ENCODE data around the gene PTGIR. TPM values are rescaled to one million over a fixed set of nuclear protein-coding genes. Genes with fewer than 3 reads are reported as not detected.

Gene PTGIR
- total and polyA plus RNA-seq, 4 donors: 7.8 to 37.0 (median 11.4) TPM

GRCh38 chr19:46615966-46616365, 8.9 kb downstream of the PTGIR start:
- no peak for TF ChIP-seq CTCF (IDR thresholded peaks at IDR 0.05; ENCODE audit: control extremely low read depth, extremely low read depth)
- ATAC-seq (ENCODE audit: insufficient read depth, low FRiP score): no peak
- Histone ChIP-seq H3K4me1 (ENCODE audit: control insufficient read depth in 5 of 5, insufficient read depth in 5 of 5, low read length in 5 of 5) (peaks cover 0 to 33% (median 10%) of the 10 kb centered on the region in 5 donors), H3K27me3 (ENCODE audit: control insufficient read depth in 3 of 3, insufficient read depth in 3 of 3, low read length in 2 of 3) (no peaks in the 10 kb centered on the region), H3K27ac (ENCODE audit: low read depth in 1 of 2, low read length in 1 of 2) (no peak overlapping the region), H3K9ac (ENCODE audit: insufficient read depth in 1 of 2, low read length in 2 of 2) (no peak overlapping the region), H3K4me3 (no peak overlapping the region), H3K9me3 (ENCODE audit: control insufficient read depth in 4 of 4, insufficient read depth in 3 of 4, low read length in 3 of 4) (no peaks in the 10 kb centered on the region), H3K36me3 (ENCODE audit: control insufficient read depth in 4 of 4, insufficient read depth in 4 of 4, low read length in 4 of 4) (peaks cover 0 to 4% (median 2%) of the 10 kb centered on the region in 4 donors)
- 87 to 88% methylated on average over 10 of the region's 10 CpGs for WGBS, 2 donors
- no peak for DNase-seq

- no peak overlapping the region for H3K4me3 ChIP-seq
- WGBS, 2 donors: 11 to 16% methylated on average over 12 of the region's 12 CpGs
- peak; percentile 85 to 89 (median 87) for DNase-seq
- no peak overlapping the region for H3K9ac ChIP-seq (ENCODE audit: insufficient read depth in 1 of 2, low read length in 2 of 2)
- ATAC-seq (ENCODE audit: insufficient read depth, low FRiP score): peak; percentile 74
- H3K4me1 ChIP-seq (ENCODE audit: control insufficient read depth in 5 of 5, insufficient read depth in 5 of 5, low read length in 5 of 5): peaks cover 0 to 19% (median 7%) of the 10 kb centered on the region in 5 donors
- TF ChIP-seq CTCF (IDR thresholded peaks at IDR 0.05; ENCODE audit: control extremely low read depth, extremely low read depth): peak; percentile 80
- peaks cover 0 to 15% (median 13%) of the 10 kb centered on the region in 4 donors for H3K36me3 ChIP-seq (ENCODE audit: control insufficient read depth in 4 of 4, insufficient read depth in 4 of 4, low read length in 4 of 4)
- no peaks in the 10 kb centered on the region for H3K27me3 ChIP-seq (ENCODE audit: control insufficient read depth in 3 of 3, insufficient read depth in 3 of 3, low read length in 2 of 3)
- no peak overlapping the region for H3K27ac ChIP-seq (ENCODE audit: low read depth in 1 of 2, low read length in 1 of 2)
- H3K9me3 ChIP-seq (ENCODE audit: control insufficient read depth in 4 of 4, insufficient read depth in 3 of 4, low read length in 3 of 4): no peaks in the 10 kb centered on the region
These were observed 10.7 kb downstream of the PTGIR start for GRCh38 chr19:46614114-46614722.

- DNase-seq: no peak
- Histone ChIP-seq H3K36me3 (ENCODE audit: control insufficient read depth in 4 of 4, insufficient read depth in 4 of 4, low read length in 4 of 4) (peaks cover 3 to 22% (median 20%) of the 10 kb centered on the region in 4 donors), H3K27ac (ENCODE audit: low read depth in 1 of 2, low read length in 1 of 2) (no peak overlapping the region), H3K9me3 (ENCODE audit: control insufficient read depth in 4 of 4, insufficient read depth in 3 of 4, low read length in 3 of 4) (no peaks in the 10 kb centered on the region), H3K27me3 (ENCODE audit: control insufficient read depth in 3 of 3, insufficient read depth in 3 of 3, low read length in 2 of 3) (no peaks in the 10 kb centered on the region), H3K4me1 (ENCODE audit: control insufficient read depth in 5 of 5, insufficient read depth in 5 of 5, low read length in 5 of 5) (peaks cover 0 to 13% (median 5%) of the 10 kb centered on the region in 5 donors), H3K9ac (ENCODE audit: insufficient read depth in 1 of 2, low read length in 2 of 2) (no peak overlapping the region), H3K4me3 (no peak overlapping the region)
- no peak for ATAC-seq (ENCODE audit: insufficient read depth, low FRiP score)
- WGBS, 2 donors: 89 to 94% methylated on average over 22 of the region's 22 CpGs
- no peak for TF ChIP-seq CTCF (IDR thresholded peaks at IDR 0.05; ENCODE audit: control extremely low read depth, extremely low read depth)
These were observed 11.4 kb downstream of the PTGIR start for GRCh38 chr19:46613525-46613924.

- 45 to 64% methylated on average over 6 of the region's 6 CpGs for WGBS, 2 donors
- ATAC-seq (ENCODE audit: insufficient read depth, low FRiP score): no peak
- Histone ChIP-seq H3K27ac (ENCODE audit: low read depth in 1 of 2, low read length in 1 of 2) (no peak overlapping the region), H3K4me3 (no peak overlapping the region), H3K4me1 (ENCODE audit: control insufficient read depth in 5 of 5, insufficient read depth in 5 of 5, low read length in 5 of 5) (peaks cover 0 to 5% (median 4%) of the 10 kb centered on the region in 5 donors), H3K36me3 (ENCODE audit: control insufficient read depth in 4 of 4, insufficient read depth in 4 of 4, low read length in 4 of 4) (peaks cover 5 to 40% (median 33%) of the 10 kb centered on the region in 4 donors), H3K9ac (ENCODE audit: insufficient read depth in 1 of 2, low read length in 2 of 2) (no peak overlapping the region), H3K9me3 (ENCODE audit: control insufficient read depth in 4 of 4, insufficient read depth in 3 of 4, low read length in 3 of 4) (no peaks in the 10 kb centered on the region), H3K27me3 (ENCODE audit: control insufficient read depth in 3 of 3, insufficient read depth in 3 of 3, low read length in 2 of 3) (no peaks in the 10 kb centered on the region)
- no peak for DNase-seq
- TF ChIP-seq CTCF (IDR thresholded peaks at IDR 0.05; ENCODE audit: control extremely low read depth, extremely low read depth): no peak
These were observed 13.1 kb downstream of the PTGIR start for GRCh38 chr19:46611776-46612175.
